GM18870 (cell line): ENCODE measurements around the gene F10.
"Not testable (repeated sequence)": the region's sequence is repeated elsewhere in the genome, so short reads cannot be mapped to it uniquely, and the experiment has no call there.

Source experiments
- ATAC-seq: cut with Tn5 transposase; IDR thresholded peaks from one replicate; pipeline ENCODE4 v1.9.1; 2021; ENCODE audit warnings: moderate library complexity; ENCODE audit not compliant: unreplicated experiment

F10 gene

DNA sequence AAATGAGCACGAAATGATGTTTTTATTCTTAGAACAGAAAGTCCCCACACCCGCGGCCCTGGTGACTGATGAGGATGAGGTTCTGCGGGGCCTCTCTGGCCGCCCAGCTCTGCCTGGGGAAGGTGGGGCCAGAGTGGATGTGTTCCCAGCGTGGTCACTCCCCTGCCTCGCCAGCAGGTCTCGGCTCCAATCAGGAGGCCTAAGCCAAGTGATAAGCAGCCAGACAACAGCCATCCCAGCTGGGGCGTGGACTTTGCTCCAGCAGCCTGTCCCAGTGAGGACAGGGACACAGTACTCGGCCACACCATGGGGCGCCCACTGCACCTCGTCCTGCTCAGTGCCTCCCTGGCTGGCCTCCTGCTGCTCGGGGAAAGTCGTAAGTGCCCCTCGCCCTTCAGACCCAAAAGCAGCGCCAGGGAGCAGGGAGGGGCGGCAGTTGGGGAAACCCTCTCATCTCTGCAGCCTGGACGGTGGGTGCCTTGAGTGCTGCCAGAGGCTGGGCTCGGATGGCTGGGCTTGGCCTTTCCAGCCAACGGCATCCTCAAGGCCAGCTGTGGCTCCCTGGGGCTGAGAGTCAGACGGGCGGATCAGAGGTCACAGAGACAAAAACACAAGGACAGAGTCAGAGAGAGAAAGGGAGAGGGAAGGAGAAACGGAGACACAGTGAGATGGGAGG lies at the start of gene F10:
Gene F10, plus strand, starts transcription at position 250 of the 676 bp plus-strand sequence. Its CDS starts 57 bp downstream, at position 307.
- no peak for ATAC-seq

DNA sequence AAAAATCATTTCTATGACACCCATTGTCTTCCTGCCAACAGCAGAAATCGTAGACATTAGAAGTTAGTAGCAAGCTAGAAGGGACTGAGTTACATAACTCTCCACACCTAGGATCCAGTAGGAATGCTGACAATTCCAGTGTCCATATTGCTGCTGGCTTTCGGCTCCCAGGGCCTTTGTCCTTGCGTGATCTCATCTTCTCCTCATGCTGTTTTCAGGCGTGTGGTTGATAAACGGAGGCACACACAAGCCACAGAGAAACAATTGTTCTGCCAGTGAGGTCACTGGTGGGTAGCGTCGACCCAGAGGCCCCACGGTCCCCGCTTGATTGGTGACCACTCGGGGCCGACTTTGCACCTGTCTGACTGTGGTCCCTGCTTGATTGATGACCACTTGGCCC lies 48.7 kb upstream of the F10 start:
- no peak for ATAC-seq

DNA sequence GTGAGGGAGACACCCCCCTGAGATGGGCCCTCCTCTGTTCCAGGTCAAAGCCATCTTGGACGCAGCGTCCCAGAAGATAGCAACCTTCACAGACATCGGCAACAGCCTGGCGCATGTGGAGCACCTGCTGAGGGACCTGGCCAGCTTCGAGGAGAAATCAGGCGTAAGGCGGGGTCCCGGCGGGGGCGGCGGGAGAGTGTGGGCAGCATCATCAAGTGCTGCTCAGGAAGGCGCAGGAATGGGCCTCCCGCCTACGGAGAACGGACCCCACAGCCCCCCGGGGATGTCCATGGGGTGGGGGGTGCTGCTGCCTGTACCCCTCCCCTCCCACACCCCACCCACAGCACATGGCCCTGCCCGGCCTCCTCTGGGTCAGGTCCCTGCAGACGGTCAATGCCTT lies 48.2 kb upstream of the F10 start:
- ATAC-seq = no peak

DNA sequence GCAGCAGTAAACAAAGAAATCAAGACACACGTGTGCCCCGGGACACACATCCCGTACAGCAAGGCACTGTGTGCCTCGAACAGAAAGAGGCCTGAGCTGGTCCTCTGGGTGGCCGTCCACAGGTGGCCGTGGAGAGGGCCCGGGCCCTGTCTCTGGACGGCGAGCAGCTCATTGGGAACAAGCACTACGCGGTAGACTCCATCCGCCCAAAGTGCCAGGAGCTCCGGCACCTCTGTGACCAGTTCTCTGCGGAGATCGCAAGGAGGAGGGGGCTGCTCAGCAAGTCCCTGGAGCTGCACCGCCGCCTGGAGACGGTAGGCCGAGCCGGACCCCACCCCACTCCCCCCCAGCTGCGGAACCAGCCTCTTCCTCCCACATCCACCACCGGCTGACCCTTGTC lies 47.7 kb upstream of the F10 start:
- no peak for ATAC-seq

DNA sequence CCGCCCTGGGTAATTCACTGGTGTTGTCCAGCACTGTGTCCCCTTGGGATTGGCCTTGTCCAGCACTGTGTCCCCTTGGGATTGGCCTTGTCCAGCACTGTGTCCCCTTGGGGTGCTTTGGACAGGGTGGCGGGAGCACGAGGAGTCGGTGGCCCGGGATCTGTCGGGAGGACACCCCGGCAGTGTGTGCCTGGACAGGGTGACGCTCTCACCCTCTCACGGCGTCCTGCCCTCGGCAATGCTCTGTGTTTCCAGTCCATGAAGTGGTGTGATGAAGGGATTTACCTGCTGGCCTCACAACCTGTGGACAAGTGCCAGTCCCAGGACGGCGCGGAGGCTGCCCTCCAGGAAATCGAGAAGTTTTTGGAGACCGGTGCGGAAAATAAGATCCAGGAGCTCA lies 46.9 kb upstream of the F10 start:
- ATAC-seq = no peak

DNA sequence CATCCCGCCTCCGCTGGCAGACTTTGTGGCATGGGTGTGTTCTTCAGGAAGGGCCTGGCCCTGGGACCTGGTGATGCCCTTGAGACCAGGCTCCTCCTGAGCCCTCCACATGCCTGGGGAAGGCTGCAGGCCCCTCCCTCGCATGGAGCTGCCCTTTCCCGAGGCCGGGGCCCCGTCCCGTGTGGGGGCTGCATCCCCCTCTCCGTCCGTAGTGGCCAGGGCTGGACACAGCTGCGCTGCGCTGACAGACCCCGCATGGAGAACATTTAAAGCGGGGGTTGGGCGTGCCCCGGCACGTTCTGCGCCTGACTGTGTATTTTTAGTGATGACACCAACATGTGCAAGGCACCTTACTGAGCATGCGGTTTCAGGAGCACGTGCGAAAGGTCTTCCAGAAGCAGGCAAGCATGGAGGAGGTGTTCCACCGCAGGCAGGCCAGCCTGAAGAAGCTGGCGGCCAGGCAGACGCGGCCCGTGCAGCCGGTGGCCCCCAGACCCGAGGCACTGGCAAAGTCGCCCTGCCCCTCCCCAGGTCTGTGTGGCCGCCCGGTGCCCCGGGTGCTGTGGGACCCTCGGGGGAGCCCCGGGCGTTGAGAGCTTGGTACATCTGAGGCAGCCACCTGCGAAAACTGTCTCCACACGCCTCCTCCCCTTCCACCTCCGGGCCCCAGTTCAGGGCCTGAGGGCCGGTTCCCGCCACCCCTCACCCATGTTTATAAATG lies 45.8 kb upstream of the F10 start:
- no peak for ATAC-seq

DNA sequence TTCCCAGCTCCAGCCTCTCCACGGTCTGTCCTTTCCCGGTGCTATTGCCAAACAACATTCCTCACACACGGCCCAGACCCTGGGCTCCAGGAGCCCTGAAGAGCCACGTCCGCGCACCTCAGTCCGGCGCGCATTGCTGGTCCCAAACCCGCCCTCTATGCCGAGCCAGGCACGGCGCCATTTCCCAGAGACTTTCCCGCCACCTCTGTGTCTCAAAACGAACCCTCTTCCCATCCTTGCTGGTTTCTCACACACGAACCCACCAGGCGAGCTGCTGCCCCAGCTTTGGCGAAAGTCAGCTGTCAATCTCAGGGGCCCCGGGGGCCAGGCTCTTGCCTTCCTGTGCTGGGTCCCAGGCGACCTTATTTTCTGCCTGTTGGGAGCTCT lies 45.0 kb upstream of the F10 start:
- ATAC-seq = no peak

DNA sequence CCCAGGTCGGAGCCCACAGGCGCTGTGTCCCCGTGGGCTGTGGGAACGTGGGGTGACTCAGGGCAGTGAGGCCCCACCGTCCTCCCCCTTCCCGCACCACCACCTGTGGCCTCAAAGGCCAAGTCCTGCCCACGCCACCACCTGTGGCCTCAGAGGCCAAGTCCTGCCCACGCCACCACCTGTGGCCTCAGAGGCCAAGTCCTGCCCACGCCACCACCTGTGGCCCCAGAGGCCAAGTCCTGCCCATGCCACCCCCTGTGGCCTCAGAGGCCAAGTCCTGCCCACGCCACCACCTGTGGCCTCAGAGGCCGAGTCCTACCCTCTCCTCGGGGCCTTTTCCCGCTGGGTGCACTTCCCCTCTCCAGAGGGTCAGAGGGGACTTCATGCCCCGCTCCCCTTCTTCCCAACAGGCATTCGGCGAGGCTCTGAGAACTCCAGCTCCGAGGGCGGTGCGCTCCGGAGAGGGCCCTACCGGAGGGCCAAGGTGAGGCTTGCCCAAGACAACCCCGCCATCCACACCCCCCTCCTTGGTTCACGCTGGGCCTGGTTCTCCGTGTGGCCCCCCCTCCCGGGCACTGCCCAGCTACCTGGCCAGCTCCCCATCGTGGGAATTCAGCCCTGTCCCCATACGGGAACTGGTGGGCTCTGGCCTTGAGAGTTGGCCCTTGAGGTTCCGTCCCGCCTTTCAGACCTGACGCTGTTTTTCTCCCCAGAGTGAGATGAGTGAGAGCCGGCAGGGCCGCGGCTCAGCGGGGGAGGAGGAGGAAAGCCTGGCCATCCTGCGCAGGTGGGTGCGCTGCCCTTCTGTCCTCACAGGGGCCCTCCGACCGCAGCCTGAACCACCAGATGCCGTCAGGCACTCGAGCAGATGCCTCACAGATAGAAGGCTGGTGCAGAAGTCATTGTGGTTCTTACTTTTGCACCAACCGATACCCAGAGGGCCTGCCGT lies 44.4 kb upstream of the F10 start:
- ATAC-seq = no peak

DNA sequence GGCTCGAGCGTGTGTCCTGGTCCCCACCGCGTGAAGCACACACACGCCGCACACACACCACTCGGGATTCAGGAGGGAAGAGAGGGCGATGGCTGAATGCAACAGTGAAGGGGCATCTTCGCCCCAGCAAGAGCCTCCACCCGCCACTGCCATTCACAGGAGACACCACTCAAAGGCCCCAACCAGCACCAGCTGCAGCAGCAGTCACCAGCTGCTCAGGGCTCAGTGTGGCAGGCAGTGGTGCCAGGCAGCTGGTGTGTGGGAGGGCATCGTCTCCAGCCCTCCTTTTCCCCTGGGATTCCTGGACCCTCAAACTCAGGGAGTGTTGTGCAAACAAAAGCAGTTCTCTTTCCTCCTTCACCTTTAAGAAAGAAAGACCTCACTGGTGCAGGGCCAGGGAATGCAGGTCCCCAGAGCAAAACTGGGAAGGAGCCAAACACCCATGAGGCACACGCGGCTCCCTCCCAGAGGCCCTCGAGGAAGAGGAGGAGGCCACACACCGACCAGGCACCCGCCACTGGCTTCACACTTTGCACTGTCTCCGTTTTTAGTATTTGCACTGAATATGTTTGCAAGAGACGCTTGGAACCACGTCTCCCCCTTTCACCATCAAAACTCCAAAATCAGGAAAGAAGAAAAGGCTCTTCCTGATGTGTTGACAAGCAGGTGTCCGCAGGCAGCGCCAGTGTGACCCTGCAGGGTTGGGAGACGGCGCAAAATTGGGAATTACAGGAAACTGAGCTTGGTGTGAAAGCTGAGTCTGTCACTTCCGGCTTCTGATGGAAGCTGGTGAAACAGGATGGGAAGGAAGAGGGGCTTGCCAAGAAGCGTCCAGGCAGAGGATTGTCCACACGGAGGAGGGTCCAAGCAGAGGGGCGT lies 43.5 kb upstream of the F10 start:
- ATAC-seq = no peak

DNA sequence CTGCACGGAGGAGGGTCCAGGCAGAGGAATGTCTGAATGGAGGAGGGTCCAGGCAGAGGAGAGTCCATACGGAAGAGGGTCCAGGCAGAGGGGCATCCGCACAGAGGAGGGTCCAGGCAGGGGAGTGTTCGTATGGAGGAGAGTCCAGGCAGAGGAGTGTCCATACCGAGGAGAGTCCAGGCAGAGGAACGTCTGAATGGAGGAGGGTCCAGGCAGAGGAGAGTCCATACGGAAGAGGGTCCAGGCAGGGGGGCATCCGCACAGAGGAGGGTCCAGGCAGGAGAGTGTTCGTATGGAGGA lies 42.9 kb upstream of the F10 start:
- ATAC-seq = not testable (repeated sequence)

DNA sequence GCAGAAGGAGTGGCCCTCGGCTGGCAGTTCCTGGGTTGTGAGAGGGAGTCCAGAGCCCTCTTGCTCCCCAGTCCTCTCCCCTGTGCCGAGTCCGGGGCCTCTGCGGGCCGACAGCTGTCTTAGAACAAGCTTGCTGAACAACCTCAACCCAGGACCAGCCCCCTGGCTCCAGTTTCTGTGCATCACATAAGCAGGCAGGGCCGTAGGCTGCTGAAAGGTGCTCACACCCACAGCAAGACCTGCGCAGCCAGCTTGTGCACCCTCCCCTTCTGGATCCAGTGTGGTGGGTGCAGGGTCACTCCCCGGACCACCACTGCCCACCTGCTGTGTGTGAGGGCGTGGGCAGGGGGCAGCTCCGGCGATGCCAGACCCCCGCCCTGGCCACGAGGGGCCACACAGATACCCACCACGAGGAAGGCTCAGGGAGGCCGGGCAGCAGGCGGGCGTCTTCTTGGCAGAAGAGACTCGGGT lies 42.2 kb upstream of the F10 start:
- no peak for ATAC-seq

DNA sequence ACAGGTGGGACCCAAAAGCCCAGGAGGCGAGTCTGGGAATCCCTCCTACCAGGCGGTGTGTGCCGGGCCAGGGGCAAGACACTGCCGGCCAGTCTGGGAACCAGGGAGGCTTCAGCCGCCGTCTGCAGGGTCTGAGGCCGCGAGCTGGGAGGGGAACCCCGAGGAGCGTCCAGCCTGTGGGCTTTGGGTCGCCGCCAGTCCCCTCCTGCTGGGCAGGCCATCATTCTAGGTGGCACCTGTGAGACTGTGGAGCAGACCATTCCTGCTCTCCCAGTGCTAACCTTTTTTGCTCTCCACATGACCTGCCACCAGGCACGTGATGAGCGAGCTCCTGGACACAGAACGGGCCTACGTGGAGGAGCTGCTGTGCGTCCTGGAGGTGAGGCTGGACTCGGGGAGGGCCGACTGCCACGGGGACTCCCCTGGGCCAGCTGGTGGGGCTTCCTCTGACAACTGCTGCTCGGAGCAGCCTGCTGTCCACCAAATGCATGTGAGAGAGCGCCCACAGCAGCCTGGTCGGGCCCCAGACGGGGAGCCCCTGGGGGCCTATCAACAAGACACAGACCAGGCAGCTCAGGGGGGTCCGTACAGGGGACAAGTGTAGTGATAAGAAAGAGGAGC lies 41.6 kb upstream of the F10 start:
- no peak for ATAC-seq

DNA sequence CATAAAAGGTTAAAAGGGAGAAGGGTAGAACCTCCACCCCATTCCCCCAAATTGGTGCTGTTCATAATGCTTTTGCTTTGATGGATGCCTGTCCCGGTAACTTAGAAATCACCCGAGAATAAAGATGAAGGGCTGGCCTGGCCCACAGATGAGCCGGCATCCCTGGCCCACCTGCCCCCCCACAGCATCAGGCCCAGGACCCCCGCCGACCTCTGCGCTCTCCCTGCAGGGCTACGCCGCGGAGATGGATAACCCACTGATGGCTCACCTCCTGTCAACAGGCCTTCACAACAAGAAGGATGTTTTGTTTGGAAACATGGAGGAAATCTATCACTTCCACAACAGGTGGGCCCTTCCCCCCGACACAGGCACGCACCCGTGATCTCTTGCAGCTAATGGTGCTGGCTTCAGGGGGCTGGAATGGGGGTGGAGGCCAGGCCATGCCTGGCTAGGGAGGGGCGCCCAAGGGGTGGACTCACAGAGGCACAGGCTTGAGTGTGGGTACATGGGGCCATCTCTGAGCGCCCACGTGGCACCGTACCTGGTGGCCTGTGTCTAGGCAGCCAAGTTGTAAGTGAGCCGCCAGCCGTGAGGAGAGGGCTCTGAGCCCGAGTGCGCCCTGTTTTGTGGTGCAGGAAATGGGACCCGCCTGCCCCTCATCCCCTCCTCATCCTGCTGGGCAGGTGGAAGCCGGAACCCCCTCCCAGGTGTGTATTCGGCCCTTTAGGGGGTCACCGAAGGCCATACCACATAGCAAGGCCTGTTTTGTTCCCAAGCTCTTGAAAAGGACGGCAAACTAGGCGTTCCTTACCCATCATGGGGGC lies 40.2 kb upstream of the F10 start:
- ATAC-seq = no peak

DNA sequence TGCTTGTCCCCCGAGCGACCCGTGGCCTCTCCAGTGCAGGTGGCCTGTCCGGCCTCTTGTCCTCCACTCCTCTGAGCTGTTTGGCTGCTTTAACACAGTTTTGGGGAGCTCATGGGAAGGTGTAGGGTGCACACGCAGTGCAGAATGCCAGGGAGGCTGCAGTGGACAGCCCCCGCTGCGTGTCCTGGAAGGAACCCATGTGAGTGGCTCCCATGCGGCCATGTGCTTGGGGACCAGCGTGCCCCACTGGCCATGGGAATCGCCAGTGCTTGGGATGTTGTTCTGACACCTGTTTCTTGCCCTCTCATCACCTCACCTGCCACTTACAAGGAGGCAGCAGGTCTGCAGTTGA lies 39.6 kb upstream of the F10 start:
- no peak for ATAC-seq

DNA sequence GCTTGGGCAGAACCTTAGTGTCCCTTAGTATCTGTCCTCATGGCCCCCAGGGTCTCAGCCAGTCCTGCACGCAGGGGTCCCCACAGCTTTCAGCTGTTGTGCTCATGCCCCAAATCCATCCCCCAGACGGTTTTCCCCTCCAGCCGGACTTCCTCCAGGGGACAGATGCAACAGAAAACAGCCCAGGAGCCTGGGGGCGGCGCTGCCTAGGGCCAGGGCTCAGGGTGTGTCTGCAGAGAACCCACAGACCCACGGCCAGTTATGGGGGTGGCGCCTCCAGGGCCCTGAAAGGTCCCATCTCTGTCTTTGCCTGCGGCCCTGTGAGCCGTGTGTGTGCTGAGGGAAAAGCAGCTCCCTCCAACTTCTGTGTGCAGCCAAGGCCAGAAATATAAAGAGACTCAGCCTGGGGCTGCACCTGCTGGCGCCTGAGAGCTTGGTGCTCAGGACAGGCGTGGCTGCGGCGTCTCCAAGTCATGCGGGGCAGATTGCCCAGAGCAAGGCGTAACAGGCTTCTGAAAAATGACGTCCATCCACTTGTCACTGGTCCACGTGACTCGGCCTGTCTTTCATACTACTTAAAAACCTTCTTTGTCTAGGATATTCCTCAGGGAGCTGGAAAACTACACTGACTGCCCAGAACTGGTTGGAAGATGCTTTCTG lies 39.1 kb upstream of the F10 start:
- ATAC-seq = no peak

DNA sequence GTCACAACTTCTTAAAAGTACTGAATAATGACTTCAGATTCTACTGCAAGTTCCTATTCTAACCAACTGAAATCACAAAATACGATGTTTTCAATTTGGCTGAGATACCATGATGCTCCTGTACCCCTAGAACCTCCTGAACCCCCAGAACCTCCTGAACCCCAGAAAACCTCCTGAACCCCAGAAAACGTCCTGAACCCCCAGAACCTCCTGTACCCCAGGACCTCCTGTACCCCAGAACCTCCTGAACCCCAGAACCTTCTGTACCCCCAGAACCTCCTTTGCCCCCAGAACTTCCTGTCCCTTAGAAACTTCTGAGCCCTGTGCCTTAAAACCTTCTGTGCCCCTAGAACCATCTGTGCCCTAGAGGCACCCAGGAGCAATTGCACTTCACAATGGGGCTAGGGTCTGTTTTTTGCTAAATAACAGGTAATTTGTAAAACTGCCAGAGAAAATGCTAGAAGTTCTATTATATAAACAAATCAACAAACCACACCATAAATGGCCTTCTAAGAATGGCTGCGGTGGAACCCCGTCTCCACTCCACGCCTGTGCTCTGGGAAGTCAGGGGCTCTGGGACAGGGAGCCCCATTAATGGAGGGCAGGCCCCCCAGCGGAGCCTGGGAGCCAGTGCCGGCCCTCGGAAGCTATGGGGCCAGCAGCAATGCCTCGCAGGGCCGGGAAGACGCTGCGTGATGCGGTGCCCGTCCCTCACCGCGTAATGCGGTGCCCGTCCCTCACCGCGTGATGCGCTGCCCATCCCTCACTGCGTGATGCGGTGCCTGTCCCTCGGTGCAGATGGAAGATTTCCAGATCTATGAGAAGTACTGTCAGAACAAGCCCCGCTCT lies 38.3 kb upstream of the F10 start:
- no peak for ATAC-seq

DNA sequence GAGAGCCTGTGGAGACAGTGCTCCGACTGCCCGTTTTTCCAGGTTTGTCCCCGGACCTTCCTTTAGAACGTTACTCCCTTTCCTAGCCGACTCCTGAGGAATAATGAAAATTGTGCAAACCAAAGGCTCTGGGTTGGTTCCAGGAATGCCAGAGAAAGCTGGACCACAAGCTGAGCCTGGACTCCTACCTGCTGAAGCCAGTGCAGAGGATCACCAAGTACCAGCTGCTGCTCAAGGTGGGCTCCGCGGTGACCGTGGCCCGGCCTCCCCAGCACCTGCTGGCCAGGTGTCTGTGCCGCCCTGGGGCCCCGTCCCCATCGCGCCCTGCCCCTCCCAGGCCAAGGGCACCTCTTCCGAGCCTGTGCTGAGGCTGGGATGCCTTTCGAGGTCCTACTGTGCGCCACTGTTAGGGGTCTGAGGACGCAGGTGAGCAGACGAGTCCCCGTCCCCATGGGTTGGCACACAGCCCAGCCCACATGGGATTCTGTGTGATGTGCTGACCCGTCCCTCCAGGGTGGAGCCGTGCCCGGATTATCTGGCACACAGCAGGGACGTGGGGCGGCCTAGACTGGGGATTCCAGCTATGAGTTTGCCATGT lies 37.6 kb upstream of the F10 start:
- no peak for ATAC-seq
